WTC11 (cell line): ENCODE data around the gene UMODL1.

ENCODE experiments used
- EMX1 ChIP-seq: fragments of 250-450 bp; sonication (Bioruptor Pico); IDR thresholded peaks from 2 replicates; pipeline ENCODE4 v1.8.0; 2021; ENCODE audit warnings: mild to moderate bottlenecking
- MXD4 ChIP-seq: fragments of 250-450 bp; sonication (Bioruptor Pico); IDR thresholded peaks from 2 replicates; pipeline ENCODE4 v1.8.0; 2021; ENCODE audit warnings: mild to moderate bottlenecking, moderate library complexity, borderline replicate concordance
- TEAD4 ChIP-seq: sonication (generic); formaldehyde crosslinking; IDR thresholded peaks from 2 replicates; pipeline ENCODE4 v1.8.0; 2022; ENCODE audit warnings: mild to moderate bottlenecking, missing genetic modification reagents
- ZNF219 ChIP-seq: sonication (generic); formaldehyde crosslinking; IDR thresholded peaks from 2 replicates; pipeline ENCODE4 v1.8.0; 2023; ENCODE audit warnings: missing genetic modification reagents, mild to moderate bottlenecking, borderline replicate concordance
- TF ChIP-seq, protein P1 (sequence below): fragments of 200-600 bp; IDR thresholded peaks from 2 replicates; pipeline ENCODE4 v1.8.0; 2022; ENCODE audit warnings: antibody characterized with exemption
- TF ChIP-seq, protein P2 (sequence below): sonication (generic); formaldehyde crosslinking; IDR thresholded peaks from 2 replicates; pipeline ENCODE4 v1.8.0; 2022; ENCODE audit warnings: mild to moderate bottlenecking, missing genetic modification reagents

DNA sequence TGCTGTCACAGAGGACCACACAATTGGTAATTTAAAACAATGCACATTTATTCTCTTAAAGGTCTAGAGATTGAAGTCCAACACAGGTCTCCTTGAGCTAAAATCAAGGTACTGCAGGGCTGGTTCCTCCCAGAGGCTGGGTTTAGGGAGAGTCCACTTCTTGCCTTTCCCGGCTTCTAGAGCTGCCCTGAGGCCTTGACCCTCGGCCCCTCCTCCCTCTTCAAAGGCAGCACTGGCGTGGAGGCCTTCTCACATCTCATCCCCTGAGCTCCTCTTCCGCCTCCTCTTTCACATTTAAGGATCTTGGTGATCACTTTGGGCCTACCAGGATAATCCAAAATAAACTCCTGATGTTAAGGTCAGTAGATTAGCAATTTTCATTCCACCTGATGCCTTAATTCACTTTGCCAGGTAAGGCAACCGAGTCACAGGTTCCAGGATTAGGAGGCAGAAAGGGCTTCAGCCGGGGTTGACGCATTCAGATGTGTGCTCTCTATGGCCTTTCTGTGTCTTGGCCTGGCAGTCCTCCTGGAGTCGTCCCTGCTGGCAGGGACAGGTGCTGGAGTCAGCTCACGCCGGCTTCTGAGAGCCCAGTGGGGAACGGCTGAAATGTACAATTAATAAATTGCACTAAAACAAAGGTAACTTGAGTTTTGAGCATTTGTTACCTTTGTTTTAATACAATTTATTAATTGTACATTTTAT, 86.6 kb downstream of the UMODL1 start:
- TF ChIP-seq, protein P1, sequence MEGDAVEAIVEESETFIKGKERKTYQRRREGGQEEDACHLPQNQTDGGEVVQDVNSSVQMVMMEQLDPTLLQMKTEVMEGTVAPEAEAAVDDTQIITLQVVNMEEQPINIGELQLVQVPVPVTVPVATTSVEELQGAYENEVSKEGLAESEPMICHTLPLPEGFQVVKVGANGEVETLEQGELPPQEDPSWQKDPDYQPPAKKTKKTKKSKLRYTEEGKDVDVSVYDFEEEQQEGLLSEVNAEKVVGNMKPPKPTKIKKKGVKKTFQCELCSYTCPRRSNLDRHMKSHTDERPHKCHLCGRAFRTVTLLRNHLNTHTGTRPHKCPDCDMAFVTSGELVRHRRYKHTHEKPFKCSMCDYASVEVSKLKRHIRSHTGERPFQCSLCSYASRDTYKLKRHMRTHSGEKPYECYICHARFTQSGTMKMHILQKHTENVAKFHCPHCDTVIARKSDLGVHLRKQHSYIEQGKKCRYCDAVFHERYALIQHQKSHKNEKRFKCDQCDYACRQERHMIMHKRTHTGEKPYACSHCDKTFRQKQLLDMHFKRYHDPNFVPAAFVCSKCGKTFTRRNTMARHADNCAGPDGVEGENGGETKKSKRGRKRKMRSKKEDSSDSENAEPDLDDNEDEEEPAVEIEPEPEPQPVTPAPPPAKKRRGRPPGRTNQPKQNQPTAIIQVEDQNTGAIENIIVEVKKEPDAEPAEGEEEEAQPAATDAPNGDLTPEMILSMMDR = no peak
- TF ChIP-seq MXD4 (CRISPR knock-in tag) (no peak), TEAD4 (CRISPR knock-in tag) (no peak), ZNF219 (CRISPR knock-in tag) (no peak), EMX1 (CRISPR knock-in tag) (no peak)
- TF ChIP-seq, protein P2, sequence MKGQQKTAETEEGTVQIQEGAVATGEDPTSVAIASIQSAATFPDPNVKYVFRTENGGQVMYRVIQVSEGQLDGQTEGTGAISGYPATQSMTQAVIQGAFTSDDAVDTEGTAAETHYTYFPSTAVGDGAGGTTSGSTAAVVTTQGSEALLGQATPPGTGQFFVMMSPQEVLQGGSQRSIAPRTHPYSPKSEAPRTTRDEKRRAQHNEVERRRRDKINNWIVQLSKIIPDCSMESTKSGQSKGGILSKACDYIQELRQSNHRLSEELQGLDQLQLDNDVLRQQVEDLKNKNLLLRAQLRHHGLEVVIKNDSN (CRISPR knock-in tag) = no peak
